Islet precursor cell (in vitro differentiated cells): ENCODE measurements around the gene DCAF7.

Experiments used
- DNase-seq: peaks from one replicate; pipeline ENCODE4 v3.0.0-alpha.2; 2018

DCAF7 gene

DNA sequence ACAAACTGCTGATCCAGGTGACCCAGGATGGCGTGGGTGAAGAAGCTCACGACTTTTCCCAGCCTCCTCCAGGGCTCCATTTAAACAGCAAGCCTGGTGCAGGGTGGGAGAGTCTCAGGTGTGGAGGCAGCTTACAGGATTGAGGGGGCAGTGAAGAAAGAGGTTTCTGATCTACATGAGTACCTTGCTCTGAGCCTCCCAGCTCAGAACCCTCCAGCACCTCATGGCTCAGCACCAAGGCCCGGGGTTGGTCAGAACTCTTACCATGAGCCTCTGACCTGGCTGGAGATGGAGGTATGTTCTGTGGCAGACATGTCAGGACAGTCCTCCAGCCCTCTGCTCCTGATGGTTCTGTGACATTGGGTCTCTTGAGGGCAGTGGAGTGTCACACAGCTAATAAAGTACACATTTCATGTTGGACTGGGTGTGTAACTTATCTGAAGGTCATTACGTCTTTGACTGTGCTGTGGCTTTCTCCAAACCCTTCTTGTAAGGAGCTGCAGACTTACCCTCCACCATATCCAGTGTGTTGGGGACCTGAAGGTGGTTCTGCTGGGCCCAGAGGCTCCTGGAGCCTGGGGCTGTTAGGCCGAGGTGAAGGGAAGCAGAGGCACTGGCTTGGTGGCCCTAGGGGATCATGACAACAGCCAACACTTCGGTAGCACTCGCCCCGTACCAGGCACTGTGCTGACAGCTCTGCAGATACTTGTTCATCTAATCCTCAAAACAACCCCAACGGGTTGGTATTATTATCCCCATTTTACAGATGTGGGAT, 3.8 kb upstream of the DCAF7 start:
- peak; percentile 53 for DNase-seq

DNA sequence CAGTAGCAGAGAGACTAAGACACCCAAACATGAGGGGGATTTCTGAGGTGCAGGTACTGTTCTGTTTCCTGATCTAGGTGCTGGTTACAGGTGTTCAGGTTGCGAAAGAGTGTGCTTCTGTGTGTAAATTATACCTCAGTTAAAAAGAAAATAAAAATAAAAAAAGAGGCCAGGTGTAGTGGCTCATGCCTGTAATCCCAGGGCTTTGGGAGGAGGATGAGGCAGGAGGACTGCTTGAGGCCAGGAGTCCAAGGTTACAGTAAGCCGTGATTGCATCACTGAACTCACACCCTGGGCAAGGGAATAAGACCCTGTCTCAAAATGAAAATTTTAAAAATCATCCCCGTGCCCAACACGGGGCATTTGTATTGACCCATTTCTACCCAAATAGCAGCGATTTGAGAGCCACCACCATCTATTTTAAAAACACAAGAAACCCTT, 3.2 kb upstream of the DCAF7 start:
- DNase-seq = no peak

DNA sequence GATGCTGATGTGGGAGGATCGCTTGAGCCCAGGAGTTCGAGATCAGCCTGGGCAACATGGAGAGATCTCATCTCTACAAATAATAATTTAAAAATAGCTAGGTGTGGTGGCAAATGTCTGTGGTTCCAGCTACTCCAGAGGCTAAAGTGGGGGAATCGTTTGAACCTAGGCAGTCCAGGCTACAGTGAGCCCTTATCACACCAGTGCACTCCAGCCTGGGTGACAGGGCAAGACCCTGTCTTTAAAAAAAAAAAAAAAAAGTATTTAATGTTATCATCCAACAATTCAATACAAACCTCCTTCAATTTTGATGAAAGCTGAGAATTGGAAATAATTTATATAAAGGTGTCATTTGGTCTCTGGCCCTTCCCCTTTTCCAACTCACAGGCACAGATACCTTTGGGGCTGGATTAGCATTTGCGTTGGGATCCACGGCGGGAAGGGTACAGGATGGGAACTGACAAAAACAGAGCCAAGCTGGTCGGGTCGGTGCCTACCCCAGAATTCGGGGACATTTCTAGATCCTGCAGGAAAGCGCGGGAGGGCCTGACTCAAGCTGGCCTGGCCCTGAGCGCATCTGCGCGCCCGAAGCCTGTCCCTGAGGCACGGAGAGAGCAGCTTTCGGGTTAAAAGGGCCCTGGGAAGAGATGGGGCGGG, 860 bp upstream of the DCAF7 start:
- DNase-seq = no peak

DNA sequence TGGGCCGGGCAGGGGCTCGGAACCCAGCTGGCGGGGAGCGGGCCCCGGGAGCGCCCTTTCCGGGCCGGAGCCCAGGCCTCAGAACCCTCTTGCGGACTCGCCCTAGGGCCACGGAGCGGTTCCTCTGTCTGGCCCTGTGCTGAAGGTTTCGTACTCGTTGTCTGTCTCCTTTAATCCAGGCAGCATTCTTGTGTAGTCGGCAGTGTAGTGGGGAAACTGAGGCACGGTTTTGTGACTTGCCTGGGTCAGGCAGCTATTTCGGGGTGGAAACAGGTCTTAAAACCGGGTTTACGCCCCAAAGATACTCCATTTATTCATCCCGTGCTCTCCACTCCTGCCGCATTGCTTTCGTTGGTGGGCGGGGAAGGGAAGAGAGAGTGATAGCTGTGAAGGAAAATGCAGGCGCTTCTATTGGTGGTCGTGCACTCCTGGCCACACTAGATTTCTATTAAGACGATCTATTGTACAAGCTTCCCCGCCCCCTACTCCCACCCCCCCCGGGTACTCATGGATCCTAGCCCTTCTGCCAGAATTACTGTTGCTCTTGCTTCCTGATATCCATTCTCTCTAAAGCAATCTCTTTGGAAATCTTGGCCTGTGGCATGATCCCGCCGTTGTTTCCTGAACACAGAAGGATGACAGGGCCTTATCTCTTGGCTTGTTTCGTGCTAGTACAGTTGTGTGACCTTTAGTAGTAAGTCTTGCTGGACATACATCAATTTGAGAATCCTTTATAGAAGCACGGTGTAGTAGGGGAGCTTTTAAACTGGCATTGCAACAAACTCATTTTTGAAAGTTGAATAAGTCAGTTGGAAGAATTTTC, 751 bp downstream of the DCAF7 start:
- DNase-seq = peak; percentile 89

DNA sequence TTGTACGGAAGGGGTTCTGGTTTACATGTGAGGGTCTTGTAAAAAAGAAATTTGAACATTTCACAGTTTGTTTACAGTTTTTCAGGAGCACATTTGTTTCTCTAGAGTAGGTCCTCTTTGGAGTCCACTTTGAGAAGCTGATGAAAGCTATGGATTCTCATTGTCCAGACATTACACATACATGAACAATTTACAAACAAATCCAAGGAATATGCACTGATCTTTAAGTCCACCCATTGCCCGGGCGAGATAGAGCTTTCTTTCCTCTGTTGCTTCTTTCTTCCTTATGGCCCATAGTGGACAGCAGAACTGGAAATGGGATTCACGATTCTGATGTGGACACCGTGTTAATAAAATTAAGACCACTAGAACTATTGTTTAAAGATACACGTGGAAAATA, 1.9 kb downstream of the DCAF7 start:
- no peak for DNase-seq

DNA sequence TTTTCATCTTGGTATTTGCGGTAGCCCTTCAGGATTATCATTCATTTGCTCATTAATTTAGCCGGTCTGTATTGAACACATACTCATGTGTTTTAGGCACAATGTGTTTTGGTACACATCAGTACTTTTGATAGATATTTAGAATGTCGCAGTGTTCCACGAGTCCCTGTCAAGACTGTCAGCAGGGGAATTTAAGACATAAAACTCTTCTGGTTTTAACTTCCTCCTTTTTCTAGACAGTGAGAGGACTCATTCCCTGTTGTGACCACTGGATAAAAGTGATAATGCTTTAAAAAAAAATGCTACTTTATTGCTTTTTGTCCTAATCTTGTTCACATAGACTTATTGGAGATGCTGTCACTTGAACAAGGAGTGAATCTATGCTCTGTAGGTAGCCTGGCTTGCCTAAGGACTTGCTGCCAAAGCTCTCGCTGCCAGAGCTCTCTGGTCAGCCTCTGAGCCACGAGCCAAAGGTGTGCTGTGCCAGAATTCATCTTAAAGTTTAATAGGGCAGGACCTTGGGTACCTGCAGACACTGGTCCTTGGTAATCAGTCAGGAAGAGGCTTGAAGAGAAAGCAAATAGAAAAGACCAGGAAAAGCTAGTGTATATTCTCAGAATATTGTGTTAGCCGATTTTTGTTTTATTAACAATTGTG, 5.4 kb downstream of the DCAF7 start:
- DNase-seq = no peak

DNA sequence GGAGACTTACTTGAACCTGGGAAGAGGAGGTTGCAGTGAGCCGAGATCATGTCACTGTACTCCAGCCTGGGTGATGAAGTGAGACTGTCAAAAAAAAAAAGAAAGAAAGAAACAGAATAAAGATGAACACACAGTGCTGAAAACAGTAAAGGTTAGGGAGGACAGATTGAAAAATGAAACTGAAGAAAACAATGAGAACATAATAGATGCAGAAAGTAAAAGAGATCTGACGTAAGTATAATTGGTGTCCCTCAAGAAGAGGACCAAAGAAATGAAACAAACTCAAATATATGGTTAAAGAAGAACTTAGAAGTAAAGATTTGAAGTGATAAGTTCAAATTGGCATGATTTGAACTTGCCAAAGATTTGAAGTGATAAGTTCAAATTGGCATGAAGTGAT, 7.1 kb downstream of the DCAF7 start:
- no peak for DNase-seq

DNA sequence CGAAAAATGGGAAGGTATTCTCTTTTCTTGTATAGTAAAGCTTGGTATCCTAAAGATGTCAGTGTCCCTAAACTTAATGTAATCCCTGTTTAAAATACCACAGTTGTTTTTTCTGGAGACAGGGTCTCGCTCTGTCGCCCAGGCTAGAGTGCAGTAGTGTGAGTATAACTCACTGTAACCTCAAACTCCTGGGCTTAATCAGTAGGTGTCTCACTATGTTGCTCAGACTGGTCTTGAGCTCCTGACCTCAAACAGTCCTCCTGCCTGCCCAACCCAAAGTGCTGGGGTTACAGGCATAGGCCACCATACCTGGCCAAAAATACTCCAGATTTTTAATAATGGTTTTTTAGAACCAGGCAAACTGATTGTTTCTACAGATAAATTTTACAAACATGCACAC, 8.2 kb downstream of the DCAF7 start:
- no peak for DNase-seq

DNA sequence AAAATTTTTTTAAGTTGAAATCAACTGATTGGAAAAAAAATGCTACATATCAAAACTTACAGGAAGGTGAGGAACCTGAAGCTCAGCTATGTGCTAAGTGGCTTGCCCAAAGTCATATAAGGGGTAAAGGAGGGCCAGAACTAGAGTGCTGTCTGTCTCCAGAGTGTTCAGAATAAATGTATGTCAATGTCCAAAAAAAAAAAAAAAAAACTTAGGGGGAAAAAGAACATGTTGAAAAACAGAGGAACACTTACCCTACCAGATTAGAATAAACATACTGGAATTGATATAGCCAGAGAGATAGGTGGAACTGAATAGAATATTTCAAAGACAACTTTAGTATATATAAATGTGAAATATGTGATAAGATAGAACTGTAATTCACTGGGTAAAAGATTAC, 11.5 kb downstream of the DCAF7 start:
- no peak for DNase-seq

DNA sequence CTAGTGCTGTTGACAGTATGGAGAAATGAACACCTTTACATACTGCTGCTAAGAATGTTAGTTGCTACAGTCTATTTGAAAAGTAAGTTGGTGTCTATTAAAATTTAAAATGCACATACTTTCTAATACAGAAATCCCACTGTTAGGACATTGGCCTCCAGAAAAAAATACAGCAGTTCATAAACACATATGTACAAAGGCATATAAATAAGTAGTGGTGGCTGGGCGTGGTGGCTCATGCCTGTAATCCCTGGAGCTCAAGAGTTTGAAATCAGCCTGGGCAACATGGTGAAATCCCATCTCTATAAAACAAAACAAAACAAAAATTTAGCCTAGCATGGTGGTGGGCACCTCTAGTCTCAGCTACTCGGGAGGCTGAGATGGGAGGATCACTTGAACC, 13.1 kb downstream of the DCAF7 start:
- no peak for DNase-seq

DNA sequence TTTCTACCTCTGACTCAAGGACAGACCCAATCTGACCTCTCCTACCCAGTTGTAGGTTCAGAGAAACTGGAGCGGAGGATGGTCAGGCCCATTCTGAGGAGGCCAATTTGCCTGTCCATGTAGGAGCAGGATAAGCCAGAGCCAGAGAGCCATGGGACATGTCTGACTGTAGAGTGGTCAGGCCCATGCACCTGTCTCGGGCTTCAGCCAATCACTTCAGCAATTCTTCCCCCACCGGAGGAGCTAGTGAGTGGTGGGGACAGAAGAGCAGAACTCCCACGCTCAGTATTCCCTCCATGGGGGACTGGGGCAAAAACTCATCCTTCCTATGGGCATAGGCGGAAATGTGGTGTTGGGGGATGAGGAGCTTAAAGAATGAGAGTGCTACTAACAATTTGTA, 14.3 kb downstream of the DCAF7 start:
- no peak for DNase-seq

DNA sequence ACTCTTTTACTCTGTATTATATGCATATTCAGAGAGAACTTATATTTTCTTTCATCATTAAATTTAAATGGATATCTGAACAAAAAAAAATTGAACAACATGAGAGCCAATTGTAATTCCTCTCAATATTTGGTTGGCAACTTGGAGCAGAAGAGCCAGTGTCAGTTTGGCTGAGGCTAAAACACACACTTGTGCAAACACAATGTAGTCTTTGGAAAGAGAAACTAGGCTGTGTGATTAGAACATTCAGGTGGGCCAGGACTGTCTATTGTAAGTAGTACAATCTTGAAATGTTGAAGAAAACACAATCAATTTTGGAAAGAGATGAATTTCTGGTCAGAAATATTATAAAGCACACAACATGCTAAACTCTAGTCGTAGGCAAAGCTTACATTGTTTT, 17.0 kb downstream of the DCAF7 start:
- DNase-seq = no peak

DNA sequence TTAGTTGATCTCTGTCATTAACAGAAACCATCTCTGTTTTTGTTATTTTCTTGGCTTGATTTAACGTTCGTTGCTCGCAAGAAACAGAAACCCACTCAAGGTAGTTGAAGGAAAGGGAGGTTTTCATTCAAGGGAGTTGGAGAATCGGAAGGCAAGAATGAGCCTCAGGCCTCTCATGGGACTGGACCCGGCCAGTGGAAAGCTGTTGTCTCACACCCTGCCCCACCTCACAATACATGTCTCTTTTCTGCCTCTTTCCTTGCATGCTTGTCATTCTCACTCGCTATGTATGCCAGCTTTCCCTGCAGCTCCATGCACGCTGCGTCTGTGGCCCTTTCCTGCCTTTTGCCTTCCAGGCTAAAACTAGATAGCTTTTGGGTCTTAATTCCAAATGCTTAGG, 18.3 kb downstream of the DCAF7 start:
- DNase-seq = peak; percentile 76

DNA sequence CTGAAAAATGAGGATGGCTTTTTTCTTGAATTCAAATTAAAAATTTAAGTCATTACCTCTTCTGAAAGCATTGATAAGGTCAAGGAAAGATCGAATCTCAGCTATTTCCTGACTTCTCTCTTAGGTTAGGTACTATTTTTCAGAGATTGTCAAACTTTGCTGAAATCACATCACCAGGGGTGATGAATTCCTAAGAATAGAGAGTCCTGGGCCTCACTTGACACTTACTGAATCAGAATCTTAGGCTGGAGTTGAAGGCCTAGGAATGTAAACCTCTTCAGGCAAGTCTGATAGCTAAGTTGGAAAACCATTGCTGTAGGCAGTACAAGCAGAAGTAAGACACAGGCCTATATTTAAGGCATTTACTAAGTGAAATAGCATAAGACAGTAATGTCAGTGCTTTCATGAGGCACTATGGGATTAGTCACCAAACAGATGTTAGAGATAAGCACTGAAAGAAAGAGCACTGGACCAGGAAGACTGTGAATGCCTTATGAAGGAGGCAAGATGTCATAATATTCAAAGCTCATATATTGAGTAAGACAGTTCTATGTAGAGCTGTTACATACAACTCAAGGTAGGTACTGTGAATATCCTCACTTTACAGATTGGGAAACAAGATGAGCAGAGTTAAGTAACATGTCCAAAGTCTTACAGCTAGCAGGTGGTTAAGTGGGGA, 21.5 kb downstream of the DCAF7 start:
- DNase-seq = no peak

DNA sequence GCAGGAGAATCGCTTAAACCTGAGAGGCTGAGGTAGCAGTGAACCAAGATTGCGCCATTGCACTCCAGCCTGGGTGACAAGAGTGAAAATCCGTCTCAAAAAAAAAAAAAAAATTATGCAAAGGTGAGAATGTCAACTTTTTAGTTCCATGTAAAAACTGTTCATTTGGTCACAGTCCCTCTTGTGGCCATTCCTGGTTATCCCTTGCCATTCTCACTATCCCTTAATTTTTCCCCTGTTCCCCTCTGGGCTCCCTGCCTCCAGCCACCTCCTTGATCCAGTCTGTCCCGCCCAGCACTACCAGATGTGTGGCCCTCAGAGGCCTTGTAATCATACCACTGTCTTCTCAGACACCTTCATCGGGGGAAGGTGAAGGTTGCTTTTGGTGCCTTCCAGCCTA, 23.4 kb downstream of the DCAF7 start:
- no peak for DNase-seq

DNA sequence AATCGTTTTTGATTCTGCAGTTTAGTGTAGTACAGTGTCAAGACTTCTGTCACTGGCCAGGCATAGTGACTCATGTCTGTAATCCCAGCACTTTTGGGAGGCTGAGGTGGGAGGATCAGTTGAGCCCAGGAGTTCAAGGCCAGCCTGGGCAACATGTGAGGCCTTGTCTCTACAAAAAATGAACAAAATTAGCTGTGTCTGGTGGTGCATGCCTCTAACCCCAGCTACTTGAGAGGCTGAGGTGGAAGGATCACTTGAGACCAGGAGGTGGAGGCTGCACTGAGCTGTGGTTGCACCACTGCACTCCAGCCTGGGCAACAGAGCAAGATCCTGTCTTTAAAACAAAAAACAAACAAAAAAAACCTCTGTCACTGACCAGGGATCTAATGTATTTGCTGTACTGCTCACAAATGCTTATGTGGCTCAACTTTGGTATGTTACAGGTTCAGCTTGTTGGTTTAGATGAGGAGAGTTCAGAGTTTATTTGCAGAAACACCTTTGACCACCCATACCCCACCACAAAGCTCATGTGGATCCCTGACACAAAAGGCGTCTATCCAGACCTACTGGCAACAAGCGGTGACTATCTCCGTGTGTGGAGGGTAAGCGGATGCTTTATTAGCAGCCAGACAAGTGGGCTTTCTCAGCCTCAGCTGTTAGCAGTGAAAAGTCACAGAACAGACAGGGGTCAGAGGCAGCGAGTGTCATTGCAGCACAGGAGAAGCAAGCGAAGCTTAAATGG, 27.9 kb downstream of the DCAF7 start:
- DNase-seq = no peak

DNA sequence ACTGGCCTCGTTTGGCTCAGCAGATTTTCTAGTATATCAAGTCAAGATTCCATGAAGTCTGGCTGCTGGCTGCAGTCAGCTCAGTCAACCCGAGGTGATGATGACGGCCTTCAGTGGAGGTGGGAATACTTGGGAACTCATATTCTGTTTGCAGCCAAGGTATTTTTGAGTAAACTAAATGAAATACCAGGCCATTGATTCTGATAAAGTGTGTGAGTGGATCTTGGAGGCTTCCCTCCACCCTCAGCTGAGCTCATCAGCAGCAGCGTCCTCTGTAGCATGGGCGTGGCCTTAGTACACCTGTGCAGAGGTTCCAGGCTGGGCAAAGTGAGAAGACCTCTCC, 28.5 kb downstream of the DCAF7 start:
- no peak for DNase-seq

DNA sequence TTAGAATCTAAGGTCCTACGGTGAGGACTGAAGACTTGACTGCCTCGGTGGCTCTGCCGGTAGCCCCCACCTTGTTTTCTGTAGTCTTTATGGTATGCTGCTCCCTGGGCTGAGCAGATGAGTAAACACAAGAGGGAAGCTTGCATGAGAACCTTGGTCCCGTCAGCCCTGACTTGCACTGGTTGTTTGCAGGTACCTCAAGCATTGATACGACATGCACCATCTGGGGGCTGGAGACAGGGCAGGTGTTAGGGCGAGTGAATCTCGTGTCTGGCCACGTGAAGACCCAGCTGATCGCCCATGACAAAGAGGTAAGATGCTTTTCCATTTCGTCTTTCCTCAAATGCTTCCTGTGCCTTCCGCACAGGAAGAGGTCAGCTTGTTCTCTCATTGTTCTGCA, 29.4 kb downstream of the DCAF7 start:
- DNase-seq = no peak

DNA sequence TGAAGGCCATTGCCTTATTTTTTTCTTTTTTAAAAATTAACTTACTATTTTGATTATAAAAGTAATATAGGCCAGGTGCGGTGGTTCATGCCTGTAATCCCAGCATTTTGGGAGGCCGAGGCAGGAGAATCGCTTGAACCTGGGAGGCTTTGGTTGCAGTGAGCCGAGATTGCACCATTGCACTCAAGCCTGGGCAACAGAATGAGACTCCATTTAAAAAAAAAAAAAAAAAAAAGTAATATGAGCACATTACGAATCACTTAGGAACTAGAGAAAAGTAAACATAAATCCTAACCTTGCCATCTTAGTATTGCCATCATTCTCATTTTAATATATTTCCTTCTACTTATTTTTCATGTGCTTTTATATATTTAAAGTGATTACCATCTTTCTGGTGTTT, 37.5 kb downstream of the DCAF7 start:
- no peak for DNase-seq

DNA sequence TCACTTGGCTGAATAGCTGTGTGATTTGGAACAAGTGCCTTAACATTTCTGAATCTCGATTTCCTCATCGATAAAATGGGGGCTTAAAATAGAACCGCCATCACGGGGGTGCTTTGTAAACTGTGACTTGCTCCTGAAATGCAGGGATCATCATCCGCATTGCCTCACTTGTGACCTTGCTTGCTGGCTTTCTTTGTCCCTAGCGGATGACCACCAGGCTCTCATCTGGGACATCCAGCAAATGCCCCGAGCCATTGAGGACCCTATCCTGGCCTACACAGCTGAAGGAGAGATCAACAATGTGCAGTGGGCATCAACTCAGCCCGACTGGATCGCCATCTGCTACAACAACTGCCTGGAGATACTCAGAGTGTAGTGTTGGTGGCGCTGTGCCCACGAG, 38.5 kb downstream of the DCAF7 start:
- DNase-seq = no peak

DNA sequence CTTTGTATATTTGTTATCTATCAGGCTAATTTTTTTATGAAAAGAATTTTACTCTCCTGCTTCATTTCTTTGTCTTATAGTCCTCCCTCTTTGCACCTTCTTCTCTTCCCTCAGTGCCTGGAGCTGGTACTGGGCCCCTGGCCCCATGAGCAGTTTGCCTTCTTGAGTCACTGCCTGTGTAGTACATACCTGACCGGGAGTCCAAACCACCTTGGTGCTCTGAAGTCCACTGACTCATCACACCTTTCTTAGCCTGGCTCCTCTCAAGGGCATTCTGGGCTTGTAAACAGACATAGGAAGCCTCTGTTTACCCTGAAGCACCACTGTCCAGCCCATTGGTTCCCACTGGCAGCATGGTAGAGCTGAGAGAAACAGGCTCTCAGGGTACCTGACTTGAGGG, 39.4 kb downstream of the DCAF7 start:
- no peak for DNase-seq

DNA sequence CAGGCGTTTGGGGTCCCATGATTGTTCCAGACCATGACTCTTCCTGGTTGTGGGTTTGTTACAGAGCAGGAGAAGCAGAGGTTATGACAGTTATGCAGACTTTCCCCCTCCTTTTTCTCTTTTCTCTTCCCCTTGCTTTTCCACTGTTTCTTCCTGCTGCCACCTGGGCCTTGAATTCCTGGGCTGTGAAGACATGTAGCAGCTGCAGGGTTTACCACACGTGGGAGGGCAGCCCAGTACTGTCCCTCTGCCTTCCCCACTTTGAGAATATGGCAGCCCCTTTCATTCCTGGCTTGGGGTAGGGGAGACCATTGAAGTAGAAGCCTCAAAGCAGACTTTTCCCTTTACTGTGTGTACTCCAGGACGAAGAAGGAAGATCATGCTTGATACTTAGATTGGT, 42.5 kb downstream of the DCAF7 start:
- DNase-seq = no peak
